ENCODE measurements around the gene KRT74.

DNA sequence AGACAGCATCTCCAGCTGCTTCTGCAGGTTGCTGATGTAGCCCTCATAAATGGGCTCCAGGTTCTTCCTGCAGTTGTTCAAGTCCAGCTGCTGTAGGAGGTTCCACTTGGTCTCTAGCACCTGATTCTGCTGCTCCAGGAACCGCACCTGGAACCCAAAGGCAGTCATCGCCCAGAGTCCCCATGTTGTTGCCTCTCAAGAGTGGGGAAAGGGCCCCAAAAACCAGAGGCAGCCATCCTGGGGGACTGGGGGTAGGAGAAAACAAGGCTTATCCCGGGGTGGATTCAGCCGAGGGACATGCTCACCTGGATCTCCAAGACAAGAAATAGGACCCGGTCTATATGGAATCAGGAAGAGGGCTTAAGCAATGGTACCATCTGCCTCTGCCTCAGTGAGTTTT lies 25.3 kb upstream of the KRT74 start:
- TF ChIP-seq POLR2A (IDR thresholded peaks at IDR 0.05; ENCODE audit: low read depth, low read length) (no peak), SPI1 (IDR thresholded peaks at IDR 0.05; ENCODE audit: low read depth, low read length) (no peak), TAF1 (IDR thresholded peaks at IDR 0.05; ENCODE audit: low read depth, low read length) (no peak), POLR2AphosphoS5 (IDR thresholded peaks at IDR 0.05; ENCODE audit: low read depth, low read length) (no peak)

All from GM12891 (cell line).